GM18502 (cell line): ENCODE measurements around the gene ARHGAP8.
"Not testable (repeated sequence)": the region's sequence is repeated elsewhere in the genome, so short reads cannot be mapped to it uniquely, and the experiment has no call there.

ENCODE experiments used
- ATAC-seq: cut with Tn5 transposase; IDR thresholded peaks from one replicate; pipeline ENCODE4 v1.9.1; 2021; ENCODE audit warnings: mild to moderate bottlenecking; ENCODE audit not compliant: unreplicated experiment, poor library complexity

The ARHGAP8 gene

DNA sequence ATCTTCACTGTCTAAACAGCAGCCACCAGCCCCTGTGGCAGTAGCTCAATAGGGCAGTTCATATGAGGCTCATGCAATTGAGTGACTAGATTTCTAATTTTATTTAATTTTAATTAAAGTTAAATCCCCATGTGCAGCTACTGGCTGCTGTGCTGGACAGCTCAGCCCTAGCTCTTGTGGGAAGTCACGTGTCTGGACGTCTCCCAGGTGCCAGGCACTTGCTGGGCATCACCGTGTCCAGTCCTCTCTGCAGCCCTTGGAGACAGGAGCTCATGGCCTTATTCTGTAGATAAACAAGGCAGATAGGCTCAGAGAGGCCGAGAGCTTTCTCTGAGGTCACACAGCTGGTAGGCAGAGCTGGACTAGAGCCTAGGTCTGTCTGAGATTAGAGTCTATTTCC, 95.0 kb downstream of the ARHGAP8 start:
- ATAC-seq = no peak

DNA sequence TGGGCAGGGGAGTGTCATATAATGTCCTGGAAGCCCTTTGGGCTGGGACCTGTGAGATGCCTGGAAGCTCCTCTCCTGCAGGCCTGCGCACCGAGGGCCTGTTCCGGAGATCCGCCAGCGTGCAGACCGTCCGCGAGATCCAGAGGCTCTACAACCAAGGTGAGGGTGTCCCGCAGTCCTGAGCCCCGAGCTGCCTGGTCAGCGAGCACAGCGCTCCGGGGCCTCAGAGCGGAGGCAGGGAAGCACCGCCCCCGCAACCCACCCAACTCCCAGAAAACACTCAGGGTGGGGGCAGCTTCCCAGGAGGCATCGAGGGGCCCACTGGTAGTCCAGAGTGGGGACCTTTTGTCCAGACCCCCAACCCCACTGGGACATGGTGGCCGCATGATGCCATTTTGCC, 95.5 kb downstream of the ARHGAP8 start:
- no peak for ATAC-seq

DNA sequence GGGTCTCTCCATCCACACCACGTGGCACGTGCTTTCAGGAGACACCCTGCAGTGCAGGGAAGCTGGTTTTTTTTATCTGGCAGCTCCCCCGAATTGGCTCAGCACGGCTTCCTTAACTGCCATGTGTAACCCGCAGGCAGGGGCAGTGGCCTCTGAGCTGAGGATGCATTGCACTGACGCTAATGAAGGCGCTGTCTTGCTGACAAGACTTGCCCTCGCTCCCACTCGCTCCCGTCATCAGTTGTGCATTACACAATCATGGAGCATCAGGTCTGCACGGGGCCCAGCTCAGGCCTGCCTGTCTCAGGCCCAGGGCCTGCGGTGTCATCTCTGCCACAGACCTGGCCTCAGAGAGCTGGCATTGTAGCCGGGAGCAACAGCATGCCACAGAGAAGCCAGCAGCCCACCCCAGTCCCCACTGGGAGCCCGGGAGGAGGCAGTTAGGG, 95.9 kb downstream of the ARHGAP8 start:
- no peak for ATAC-seq

DNA sequence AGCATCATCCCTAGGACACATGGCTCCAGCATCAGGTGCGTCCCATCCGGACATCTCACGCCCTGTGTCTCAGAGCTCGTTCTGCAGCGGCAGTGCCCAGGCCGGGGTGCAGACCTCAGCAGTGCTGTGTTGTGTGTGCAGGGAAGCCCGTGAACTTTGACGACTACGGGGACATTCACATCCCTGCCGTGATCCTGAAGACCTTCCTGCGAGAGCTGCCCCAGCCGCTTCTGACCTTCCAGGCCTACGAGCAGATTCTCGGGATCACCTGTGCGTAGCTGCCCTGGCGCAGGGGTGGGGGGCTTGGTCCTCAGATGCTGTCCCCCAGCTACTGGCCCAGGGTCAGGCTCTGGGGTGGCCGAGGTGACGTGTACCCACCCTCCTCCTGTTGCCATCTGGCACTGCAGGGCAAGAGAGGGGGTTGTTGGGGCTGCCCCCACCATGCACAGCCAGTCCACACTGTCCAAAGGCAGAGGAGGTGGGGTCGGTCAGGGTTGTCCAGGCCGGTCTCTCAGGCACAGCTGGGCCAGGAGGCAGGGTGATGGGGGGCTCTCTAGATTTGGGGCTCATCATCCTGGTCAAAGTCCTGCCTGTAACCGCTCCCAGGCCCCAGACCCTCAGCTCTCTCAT, 96.5 kb downstream of the ARHGAP8 start:
- no peak for ATAC-seq

DNA sequence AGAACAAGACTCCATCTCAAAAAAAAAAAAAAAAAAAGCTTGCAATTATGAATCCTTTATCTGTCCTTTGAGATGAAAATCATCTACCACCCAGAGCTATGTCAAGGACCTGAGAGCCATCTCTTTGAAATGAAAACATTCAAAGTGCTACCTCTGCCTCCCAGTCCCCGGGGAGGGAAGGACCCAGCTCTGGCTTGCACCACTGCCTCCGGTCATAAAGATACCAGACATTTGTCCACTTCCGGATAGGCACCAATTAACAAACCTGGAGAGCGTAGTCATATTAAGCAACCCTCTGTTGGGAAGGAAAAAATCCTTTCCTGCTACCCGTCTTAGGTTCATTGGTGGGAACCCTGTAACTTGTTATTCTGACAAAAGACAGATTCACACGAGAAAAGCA, 98.6 kb downstream of the ARHGAP8 start:
- ATAC-seq = no peak

DNA sequence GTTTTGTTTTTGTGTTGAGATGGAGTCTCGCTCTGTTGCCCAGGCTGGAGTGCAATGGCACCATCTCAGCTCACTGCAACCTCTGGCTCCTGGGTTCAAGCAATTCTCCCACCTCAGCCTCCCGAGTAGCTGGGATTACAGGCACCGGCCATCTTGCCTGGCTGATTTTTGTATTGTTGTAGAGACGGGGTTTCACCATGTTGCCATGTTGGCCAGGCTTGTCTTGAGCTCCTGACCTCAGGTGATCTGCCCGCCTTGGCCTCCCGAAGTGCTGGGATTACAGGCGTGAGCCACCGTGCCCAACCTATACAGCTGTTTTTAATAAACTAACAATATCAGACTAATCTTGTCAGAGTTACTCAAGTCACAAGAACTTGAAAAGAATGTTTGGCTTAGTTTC, 102.3 kb downstream of the ARHGAP8 start:
- not testable (repeated sequence) for ATAC-seq

DNA sequence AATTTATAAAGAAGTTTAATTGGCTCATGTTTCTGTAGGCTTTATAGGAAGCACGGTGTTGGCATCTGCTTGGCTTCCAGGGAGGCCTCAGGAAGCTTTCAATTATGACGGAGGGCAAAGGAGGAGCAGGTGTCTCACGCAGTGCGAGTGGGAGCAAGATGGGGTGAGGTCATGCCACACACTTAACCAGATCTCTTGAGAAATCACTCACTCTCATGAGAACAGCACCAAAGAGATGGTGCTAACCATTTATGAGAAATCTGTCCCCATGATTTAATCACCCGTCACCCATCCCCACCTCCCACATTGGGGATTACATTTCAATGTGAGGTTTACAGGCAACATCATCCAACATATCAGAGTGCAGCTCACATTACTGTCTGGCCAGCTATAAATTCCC, 103.5 kb downstream of the ARHGAP8 start:
- no peak for ATAC-seq

DNA sequence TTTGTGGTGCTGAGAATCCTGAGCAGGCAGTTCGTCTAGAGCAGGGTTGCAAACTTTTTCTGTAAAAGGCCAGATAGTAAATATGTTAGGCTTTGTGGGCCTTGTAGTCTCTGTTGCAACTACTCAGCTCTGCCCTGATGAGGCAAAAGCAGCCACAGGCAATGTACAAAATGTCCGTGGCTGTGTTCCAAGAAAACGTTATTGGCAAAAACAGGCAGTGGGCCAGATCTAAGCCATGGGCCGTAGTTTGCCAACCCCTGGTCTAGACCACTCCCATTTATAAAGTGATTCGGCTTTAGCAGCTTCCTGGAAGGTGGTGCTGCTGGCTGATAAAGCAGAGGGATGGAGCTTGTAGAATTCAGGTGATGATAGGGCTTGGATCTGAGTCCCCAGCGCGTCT, 106.4 kb downstream of the ARHGAP8 start:
- not testable (repeated sequence) for ATAC-seq

DNA sequence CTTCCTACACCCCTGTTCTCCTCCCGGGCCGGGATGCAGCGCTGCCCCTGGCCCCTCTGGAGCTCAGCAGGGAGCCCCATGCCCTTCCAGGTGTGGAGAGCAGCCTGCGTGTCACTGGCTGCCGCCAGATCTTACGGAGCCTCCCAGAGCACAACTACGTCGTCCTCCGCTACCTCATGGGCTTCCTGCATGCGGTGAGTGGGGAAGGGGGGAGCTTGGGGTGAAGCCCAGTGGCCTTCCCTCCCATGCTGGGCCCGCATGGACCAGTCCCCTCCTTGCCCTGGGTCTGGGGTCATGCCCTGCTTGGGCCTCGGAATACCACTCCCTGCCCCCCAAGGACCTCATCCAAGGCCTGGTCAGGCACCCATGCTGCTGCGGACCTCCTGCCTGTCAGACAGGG, 107.3 kb downstream of the ARHGAP8 start:
- ATAC-seq = no peak

DNA sequence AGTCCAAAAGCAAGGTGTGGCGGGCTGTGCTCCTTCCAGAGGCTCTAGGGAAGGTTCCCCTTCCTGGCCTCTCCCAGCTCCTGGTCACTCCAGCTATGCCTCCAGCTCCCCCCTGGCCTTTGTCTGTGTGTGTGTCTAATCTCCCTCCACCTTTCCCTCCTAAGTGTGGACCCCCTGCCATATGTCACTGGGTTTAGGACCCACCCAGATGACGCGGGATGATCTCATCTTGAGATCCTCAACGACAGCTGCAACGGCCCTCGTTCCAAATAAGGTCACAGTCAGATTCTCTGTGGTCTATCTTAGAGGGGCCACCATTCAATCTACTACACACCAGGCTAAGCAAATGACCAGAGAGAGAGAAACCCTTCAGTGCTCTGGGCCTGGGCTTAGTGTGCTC, 107.9 kb downstream of the ARHGAP8 start:
- ATAC-seq = no peak

DNA sequence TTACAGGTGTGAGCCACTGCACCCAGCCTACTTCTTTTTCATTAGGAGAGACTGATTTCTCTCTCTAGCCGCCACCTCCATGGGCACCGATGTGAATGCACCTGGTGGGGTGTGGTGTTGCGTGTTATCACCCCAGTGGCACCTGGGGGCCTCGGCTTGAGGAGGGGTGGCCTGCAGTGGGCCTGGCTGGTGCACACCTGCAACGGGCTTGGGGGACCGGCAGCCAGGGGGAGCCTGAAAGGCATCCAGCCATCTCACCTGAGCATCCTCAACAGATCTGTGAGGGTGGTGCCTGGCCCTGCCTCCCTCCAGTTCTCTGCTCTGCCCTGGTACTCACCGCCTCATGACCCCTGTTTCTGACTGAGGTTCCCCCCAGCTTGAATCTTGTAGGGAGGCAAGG, 108.9 kb downstream of the ARHGAP8 start:
- ATAC-seq = no peak

DNA sequence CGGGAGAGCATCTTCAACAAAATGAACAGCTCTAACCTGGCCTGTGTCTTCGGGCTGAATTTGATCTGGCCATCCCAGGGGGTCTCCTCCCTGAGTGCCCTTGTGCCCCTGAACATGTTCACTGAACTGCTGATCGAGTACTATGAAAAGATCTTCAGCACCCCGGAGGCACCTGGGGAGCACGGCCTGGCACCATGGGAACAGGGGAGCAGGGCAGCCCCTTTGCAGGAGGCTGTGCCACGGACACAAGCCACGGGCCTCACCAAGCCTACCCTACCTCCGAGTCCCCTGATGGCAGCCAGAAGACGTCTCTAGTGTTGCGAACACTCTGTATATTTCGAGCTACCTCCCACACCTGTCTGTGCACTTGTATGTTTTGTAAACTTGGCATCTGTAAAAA, 109.9 kb downstream of the ARHGAP8 start:
- no peak for ATAC-seq

DNA sequence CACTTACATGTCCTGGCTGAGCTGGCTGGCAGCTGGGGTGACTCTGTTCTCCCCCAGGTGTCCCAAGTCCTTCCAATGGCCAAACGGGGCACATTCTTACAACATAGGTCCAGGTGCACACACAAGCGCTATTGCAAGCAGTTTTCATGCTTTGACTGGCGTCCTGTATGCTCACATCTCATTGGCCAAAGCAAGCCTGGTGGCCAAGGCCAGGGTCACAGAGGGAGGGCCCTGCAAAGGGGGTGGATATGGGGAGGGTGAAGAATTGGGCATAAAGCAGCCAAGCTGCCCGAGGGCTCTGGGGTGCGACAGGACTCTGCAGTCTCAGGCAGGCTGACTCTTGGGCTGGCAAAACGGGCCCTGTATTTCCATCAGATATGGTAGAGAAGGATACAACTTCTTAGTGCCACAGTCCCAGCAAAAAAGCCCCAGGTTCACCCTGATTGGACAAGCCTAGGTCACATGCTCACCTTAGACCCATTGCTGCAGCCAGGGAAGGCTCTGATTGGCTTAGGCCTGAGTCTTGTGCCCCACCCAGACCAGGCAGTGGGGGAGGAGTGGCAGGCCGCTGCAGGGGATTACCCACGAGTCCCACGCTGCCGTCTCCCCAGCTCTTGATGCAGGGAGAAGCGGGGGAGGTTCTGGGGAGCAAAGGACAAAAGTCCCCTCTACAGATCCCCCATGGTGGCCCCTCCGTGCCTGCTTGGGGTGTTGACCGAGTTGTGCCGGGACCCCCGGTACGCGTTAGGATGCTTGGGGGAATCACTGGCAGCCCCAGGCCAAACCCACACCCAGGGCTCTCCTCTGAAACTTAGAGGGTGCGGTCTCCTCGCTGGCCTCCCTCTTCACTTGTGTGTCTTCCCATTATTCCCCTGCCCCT, 110.8 kb downstream of the ARHGAP8 start:
- ATAC-seq = no peak

DNA sequence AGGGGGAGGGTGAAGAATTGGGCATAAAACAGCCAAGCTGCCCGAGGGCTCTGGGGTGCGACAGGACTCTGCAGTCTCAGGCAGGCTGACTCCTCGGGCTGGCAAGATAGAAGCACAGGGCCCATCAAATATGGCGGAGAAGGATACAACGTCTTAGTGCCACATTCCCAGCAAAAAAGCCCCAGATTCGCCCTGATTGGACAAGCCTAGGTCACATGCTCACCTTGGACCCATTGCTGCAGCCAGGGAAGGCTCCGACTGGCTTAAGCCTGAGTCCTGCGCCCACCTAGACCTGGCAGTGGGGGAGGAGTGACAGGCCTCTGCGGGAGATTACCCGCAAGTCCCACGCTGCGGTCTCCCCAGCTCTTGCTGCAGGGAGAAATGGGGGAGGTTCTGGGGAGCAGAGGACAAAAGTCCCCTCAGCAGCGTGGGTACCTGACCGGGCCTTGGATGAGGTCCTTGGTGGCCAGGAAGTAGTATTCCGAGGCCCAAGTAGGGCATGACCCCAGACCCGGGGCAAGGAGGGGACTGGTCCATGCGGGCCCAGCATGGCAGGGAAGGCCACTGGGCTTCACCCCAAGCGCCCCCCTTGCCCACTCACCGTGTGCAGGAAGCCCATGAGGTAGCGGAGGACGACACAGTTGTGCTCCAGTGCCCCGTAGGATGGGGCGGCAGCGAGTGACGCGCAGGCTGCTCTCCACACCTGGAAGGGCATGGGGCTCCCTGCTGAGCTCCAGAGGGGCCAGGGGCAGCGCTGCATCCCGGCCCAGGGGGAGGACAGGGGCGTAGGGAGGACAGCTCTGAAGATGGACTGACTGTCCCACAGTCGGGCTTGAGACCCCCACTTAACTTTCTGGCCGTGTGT, 113.0 kb downstream of the ARHGAP8 start:
- ATAC-seq = no peak

DNA sequence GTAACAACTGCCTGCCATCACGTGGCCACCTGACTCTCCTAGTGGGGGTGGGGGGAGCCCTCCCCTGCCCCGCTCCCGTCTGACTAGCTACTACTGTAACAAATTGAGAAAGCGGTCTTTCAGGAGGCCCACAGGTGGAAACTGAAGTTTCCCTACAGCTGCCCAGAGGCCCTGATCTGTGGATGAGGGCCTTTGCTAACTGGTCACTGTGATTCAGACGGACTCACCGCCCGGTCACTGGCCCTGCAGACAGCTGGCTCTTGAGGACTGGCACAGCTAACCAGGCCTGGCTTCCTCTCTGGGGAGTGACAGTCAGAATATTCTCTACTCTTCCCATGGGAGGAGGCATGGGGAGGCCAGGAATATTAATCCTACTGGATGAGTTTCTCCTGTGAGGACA, 116.8 kb downstream of the ARHGAP8 start:
- ATAC-seq = no peak

DNA sequence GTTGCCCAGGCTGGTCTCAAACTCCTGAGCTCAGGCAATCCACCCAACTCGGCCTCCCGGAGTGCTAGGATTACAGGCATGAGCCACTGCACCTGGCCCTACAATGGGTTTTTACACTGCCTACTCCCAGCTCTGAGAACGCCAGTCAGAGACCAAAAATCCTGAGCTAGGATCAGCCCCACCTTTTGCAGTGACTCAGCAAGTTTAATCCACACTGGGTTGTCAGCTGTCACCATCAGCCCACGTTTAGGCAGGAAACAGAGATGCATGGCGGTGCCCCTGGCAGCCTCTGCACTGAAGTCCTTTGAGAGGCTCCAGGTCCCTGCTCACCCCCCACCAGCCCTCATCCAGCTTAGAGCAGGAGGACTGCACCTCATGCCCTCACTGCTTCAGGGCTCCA, 117.6 kb downstream of the ARHGAP8 start:
- ATAC-seq = no peak

DNA sequence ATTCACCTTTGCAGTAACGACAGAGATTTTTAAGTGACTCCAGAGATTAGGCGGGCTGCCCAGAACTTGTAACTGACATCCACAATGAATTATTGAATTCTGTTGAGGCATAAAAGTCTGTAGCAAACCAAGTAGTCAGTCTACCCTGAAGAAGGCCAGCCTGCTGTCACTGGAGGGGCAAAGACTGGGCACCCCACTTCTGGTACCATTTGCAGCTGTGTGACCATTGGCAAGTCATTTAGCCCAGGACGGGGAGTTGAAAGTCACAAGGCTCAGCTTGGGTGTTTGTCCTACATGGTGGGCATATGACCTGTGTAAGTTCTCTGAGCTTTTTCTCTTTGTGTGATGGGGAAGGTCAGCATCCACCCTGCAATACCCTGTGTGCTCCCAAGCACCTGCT, 119.4 kb downstream of the ARHGAP8 start:
- ATAC-seq = no peak

DNA sequence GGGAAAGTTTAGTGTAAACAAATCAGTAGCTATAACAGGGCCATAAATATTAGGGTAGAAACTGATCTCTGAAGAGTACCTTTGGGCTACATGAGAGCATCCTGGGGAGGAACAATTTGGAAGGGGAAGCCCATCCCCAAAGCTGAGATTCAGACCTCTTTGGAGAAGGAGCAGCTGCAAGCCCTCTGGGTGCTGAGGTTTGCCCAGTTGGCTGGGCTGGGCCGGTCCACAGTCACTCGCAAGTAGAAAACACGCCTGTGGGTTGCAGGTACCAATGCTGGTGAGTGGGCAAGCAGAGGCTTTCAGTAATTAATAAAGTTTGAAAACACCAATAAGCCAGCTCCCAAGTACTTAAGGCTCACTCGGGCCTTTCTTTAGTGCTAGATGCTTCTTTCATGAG, 124.5 kb downstream of the ARHGAP8 start:
- ATAC-seq = no peak

DNA sequence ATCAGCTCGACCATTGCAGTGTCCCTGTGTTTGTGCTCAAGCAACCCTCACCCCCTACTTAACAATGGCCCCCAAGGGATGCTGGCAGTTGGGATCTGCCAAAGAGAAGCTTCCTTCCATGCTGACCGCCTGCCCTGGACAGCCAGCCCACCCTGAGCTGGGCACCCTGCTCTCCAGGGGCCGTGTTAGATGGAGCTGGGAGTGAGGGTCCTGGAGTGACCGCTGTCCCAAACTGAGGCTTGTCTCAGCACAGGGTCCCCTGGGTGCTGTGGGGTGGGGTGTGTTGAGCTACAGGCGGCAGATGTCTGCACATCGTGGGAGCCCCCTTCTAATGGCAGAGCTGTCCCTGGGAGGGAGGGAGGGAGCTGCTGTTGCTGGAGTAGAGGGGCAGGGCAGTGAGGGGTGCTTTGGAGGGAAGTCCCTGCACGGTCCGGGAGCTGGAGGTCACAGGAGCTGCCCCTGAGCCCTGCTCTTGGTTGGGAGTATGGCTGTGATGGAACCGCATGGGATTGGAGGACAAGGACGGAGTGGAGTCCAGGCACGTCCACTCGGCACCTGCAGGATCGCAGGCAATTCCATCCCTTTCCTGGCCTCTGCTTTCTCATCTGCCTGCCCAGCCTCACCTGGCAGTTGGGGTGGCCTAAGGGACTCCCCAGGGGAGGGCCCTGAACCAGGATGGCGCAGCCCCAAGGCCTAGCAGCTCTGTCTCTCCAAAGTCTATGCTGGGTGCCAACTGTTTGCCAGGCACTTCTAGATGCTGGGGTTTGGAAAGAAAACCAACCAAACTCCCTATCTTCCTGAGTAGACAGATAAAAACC, 126.3 kb downstream of the ARHGAP8 start:
- ATAC-seq = no peak

DNA sequence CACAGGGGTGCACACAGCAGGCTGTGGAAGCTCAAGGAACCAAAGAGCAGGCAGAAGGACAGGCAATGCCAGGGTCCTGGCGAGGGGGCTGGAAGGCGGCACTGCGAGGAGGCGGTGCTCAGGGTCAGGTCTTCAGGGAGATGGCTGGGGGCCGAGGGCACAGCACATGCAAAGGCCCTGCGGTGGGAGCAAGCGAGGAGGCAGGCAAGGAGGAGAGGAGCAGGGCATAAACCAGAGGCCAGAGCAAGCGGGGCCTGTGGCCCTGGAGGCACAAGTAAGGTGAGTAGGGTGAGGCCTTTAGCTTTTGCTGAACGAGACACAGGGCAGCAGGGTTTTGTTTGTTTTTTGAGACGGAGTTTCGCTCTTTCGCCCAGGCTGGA, 126.9 kb downstream of the ARHGAP8 start:
- no peak for ATAC-seq
